K562 (cell line): Measurements from ENCODE around the gene SALL2. TPM values are rescaled to one million over a fixed set of nuclear protein-coding genes. Genes with fewer than 3 reads are reported as not detected.

Experiments used
- BCOR ChIP-seq: fragments of 450-650 bp; IDR thresholded peaks from 2 replicates; pipeline ENCODE4 v1.6.1; 2016
- CBX1 ChIP-seq: sonication (generic); IDR thresholded peaks from 2 replicates; pipeline ENCODE4 v1.6.1; 2016; ENCODE audit warnings: antibody characterized with exemption, low read depth, mild to moderate bottlenecking
- CBX2 ChIP-seq: fragments of 200-600 bp; sonication (generic); IDR thresholded peaks from one replicate; pipeline ENCODE4 v1.6.1; 2012; ENCODE audit warnings: mild to moderate bottlenecking, low read length, inconsistent platforms; ENCODE audit not compliant: insufficient read depth, poor library complexity, severe bottlenecking
- CCNT2 ChIP-seq: IDR thresholded peaks from 2 replicates; pipeline ENCODE4 v1.6.1; 2011; ENCODE audit warnings: borderline replicate concordance, low read depth, mild to moderate bottlenecking, moderate library complexity, mixed read lengths, low read length; ENCODE audit not compliant: insufficient read length; ENCODE audit errors: extremely low read depth
- CREM ChIP-seq: IDR thresholded peaks from 2 replicates; pipeline ENCODE4 v1.6.1; 2014; ENCODE audit warnings: antibody characterized with exemption, low read depth
- DMBX1 ChIP-seq: fragments of 250-450 bp; sonication (Bioruptor Pico); IDR thresholded peaks from 2 replicates; pipeline ENCODE4 v1.8.0; 2022; ENCODE audit warnings: inconsistent platforms, mild to moderate bottlenecking, moderate library complexity, borderline replicate concordance
- FOXJ3 ChIP-seq: sonication (generic); formaldehyde crosslinking; IDR thresholded peaks from 2 replicates; pipeline ENCODE4 v1.4.0; 2020; ENCODE audit warnings: mild to moderate bottlenecking, missing genetic modification reagents
- GABPB1 ChIP-seq: sonication (generic); formaldehyde crosslinking; IDR thresholded peaks from 2 replicates; pipeline ENCODE4 v1.8.0; 2022; ENCODE audit warnings: mild to moderate bottlenecking, missing genetic modification reagents
- GMEB1 ChIP-seq: fragments of 250-450 bp; sonication (Bioruptor Pico); IDR thresholded peaks from 2 replicates; pipeline ENCODE4 v1.4.0; 2020; ENCODE audit warnings: mild to moderate bottlenecking
- MAZ ChIP-seq, 2 experiments: fragments of 450-650 bp in 1 of 2; sonication (generic) in 1 of 2; formaldehyde crosslinking; IDR thresholded peaks in 1 of 2; conservative IDR thresholded peaks in 1 of 2; 2 replicates each; pipeline versions ENCODE4 v1.4.0 to v1.5.0; 2020; ENCODE audit warnings: mild to moderate bottlenecking in 1 of 2, missing genetic modification reagents in 1 of 2
- NCOR1 ChIP-seq: fragments of 450-650 bp; IDR thresholded peaks from 2 replicates; pipeline ENCODE4 v1.6.1; 2016; ENCODE audit warnings: mild to moderate bottlenecking, moderate library complexity
- SP1 ChIP-seq: sonication (generic); formaldehyde crosslinking; IDR thresholded peaks from 2 replicates; pipeline ENCODE4 v1.8.1; 2022; ENCODE audit warnings: mild to moderate bottlenecking, missing genetic modification reagents
- U2AF2 ChIP-seq: fragments of 200-400 bp; formaldehyde crosslinking; optimal IDR thresholded peaks from 2 replicates; pipeline ENCODE3; 2017; ENCODE audit warnings: low read depth, mild to moderate bottlenecking, low read length
- VEZF1 ChIP-seq: fragments of 200-800 bp; sonication (Bioruptor generic); IDR thresholded peaks from 2 replicates; pipeline ENCODE4 v1.6.1; 2017; ENCODE audit warnings: missing genetic modification characterization, missing compliant biosample characterization
- YY1 ChIP-seq, 3 experiments: IDR thresholded peaks; 2 replicates each; pipeline ENCODE4 v1.6.1; 2011; ENCODE audit warnings: low read length in 2 of 3, mild to moderate bottlenecking in 2 of 3, moderate library complexity in 2 of 3, borderline replicate concordance in 1 of 3, control low read depth in 1 of 3, low read depth in 1 of 3; ENCODE audit not compliant: insufficient read depth in 3 of 3, insufficient replicate concordance in 2 of 3, control insufficient read depth in 1 of 3, insufficient read length in 1 of 3; ENCODE audit errors: extremely low read depth in 1 of 3
- ZNF24 ChIP-seq: fragments of 450-650 bp; IDR thresholded peaks from 2 replicates; pipeline ENCODE4 v1.6.1; 2016
- ZNF277 ChIP-seq: fragments of 250-450 bp; sonication (Bioruptor Pico); IDR thresholded peaks from 2 replicates; pipeline ENCODE4 v1.8.0; 2022; ENCODE audit warnings: inconsistent platforms, mild to moderate bottlenecking, moderate library complexity, borderline replicate concordance
- ZNF551 ChIP-seq: fragments of 250-450 bp; sonication (Bioruptor Pico); IDR thresholded peaks from 2 replicates; pipeline ENCODE4 v1.5.0; 2021; ENCODE audit warnings: mild to moderate bottlenecking, moderate library complexity
- polyA plus RNA-seq, 8 experiments: library from polyadenylated mRNA; depleted of rRNA in 4 of 8; stranded (reverse) in 5 of 8; unstranded in 3 of 8; fragments of >200 nt; fragmentation: Nextera tagmentation in 2 of 8; fragmentation: Illumina TruSeq in 1 of 8; extraction: Ambion mirVana in 2 of 8; extraction: Trizol in 1 of 8; gene quantifications; 2 replicates each; pipeline versions ENCODE4 v1.2.1 to v1.2.3, GENCODE V29; 2011 to 2014; ENCODE audit warnings: inconsistent platforms in 1 of 8, missing spikeins in 1 of 8
- total RNA-seq, 7 experiments: library from RNA; depleted of rRNA in 6 of 7; stranded (reverse); fragments of >200 nt in 6 of 7; fragmentation: Illumina TruSeq in 2 of 7; extraction: Trizol in 2 of 7; gene quantifications; 2 replicates each; pipeline versions ENCODE4 v1.2.1 to v1.2.3, GENCODE V29; 2011 to 2021; ENCODE audit warnings: low replicate concordance in 1 of 7

The SALL2 gene
- total and polyA plus RNA-seq, 9 of the 15 experiments (the other 6 are each of a cell fraction or from before 2014, with no cell fraction given), result 6.6 to 30.4 (median 12.9) TPM

- TF ChIP-seq FOXJ3 (CRISPR knock-in tag) (peak; percentile 78), BCOR (peak; percentile 10; the same call in 1 of the 2 replicates), SP1 (CRISPR knock-in tag) (no peak), NCOR1 (no peak), YY1 (IDR thresholded peaks at IDR 0.05; ENCODE audit: borderline replicate concordance in 1 of 3, control insufficient read depth in 1 of 3, extremely low read depth in 1 of 3, insufficient read depth in 3 of 3, insufficient read length in 1 of 3, insufficient replicate concordance in 2 of 3, low read depth in 1 of 3, low read length in 2 of 3) (peak in 1 of 3 experiments; percentile 21), DMBX1 (CRISPR knock-in tag) (no peak), ZNF277 (CRISPR knock-in tag) (no peak), U2AF2 (no peak), CBX1 (no peak), VEZF1 (peak; percentile 46), ZNF551 (no peak), GABPB1 (CRISPR knock-in tag) (no peak), CBX2 (no peak), GMEB1 (CRISPR knock-in tag) (no peak), ZNF24 (peak; percentile 14; the same call in 1 of the 2 replicates), CCNT2 (no peak), MAZ (CRISPR knock-in tag; conservative IDR thresholded peaks at IDR 0.05 in 1 of 2, IDR thresholded peaks at IDR 0.05 in 1 of 2) (peak in 1 of 2 experiments; percentile 17; a peak in 1 of 4 replicates), CREM (0 out of 2 replicates have a peak, but pooled peaks have one; percentile 4)
Measured at GRCh38 chr14:21557084-21557901, 31.1 kb upstream of the SALL2 start (continued).
